HG03095 (cell line): ENCODE data around the gene WDR76.

Source experiments
- ATAC-seq: cut with Tn5 transposase; IDR thresholded peaks from one replicate; pipeline ENCODE4 v1.9.1; 2021; ENCODE audit warnings: moderate library complexity; ENCODE audit not compliant: unreplicated experiment

Gene WDR76

DNA sequence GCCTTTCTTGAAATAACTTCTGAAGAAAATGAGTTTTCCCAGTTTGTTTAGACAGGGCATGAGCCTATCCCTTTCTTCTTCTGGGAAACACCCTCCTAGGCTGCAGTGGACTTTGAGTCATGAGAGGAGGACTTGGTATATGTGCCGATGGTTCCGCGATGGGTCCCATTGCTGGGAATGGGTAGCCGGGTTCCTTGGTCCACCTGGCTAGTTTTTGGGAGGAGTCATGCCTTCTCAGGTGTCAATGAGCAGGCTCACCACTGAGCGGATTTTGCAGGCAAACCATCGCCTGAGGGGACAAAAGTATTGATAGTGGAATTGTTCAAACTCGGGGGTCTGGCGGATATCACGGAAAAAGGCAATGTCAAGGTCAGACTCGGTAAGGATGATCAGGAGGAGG, 46.8 kb downstream of the WDR76 start:
- no peak for ATAC-seq

GRCh38 chr15:43876872-43877271, 50.1 kb downstream of the WDR76 start:
- no peak for ATAC-seq

DNA sequence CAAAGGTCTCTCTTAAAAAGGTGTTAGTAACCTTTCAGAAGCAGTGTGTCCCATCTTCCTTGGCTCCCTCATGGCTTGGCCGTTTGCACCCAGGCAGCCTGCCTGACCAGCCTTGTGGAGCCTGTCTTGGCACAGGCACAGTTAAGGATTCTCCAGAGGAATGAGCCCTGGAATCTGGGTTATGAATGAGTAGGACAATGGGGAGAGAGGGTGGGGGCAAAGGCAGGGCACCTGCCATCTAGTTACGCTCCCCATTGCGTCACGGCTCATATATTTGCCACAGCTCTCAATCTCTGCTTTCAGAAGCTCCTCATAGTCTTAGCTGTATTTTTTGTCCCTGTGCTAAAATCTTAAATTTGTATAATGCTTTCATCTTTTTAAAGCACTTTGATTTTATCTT, 50.6 kb downstream of the WDR76 start:
- ATAC-seq, result no peak

DNA sequence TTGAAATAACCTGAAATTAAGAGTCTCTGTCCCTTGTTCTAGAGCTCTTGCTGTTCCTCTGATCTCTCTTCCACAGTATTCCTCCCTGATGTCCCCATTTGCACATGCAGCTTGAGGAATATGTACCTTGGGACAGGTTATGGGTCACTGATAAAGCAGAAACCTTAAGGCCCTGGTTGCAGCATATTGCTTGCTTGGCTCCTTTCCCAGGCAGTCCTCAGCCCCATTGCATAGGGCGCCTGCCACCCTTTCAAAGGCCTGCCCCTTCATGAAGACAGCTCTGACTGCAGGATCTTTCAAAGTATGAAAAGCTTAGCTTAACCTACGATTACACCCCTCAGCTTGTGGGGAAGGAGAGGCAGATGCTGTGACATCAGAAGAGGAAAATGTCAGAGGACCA, 51.6 kb downstream of the WDR76 start:
- no peak for ATAC-seq

DNA sequence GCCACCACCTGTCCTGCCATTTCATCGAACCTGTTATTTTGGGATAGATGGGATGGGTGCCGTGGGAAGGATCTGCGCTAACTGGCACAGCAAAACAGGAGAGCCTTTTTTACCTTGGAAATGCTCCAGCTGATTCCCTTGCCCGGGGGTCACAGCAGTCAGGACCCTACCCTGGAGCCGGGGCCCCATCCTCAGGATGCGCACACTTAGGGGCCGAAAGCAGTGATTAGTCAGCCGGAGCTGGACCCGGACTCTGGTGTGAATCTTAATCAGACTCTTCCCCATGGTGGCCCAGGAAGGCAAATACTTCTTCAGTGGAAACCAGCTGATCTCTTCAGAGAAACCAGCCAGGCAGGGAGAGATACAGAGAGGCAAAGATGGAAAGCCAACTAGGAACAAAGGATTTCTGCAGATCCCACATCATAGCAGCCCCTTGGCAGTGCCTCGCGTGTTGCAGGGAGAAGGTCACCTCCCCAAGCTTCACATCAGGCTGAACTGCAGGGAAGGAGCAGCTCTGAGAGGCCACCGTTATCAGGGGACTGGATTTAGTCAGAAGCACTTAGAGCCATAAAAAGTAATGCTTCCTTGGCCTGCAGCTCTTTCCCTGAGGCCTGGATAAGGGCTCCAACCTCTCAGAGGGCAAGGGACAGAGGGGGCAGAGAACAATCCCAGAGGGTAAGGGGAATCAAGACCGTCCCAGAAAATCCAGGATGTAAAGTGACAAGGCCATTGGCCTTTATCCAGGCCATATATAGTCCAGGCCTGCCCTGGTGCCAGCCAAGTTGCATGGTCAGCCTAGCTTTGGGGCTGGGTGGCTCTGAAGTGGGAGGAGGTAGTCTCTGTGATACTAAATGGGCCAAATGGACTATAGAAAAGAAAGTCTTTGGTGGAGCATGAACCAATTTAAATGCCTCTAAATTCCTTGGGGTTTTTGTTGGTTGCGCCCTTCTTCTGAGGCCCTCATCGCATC, 52.9 kb downstream of the WDR76 start:
- ATAC-seq, result no peak

DNA sequence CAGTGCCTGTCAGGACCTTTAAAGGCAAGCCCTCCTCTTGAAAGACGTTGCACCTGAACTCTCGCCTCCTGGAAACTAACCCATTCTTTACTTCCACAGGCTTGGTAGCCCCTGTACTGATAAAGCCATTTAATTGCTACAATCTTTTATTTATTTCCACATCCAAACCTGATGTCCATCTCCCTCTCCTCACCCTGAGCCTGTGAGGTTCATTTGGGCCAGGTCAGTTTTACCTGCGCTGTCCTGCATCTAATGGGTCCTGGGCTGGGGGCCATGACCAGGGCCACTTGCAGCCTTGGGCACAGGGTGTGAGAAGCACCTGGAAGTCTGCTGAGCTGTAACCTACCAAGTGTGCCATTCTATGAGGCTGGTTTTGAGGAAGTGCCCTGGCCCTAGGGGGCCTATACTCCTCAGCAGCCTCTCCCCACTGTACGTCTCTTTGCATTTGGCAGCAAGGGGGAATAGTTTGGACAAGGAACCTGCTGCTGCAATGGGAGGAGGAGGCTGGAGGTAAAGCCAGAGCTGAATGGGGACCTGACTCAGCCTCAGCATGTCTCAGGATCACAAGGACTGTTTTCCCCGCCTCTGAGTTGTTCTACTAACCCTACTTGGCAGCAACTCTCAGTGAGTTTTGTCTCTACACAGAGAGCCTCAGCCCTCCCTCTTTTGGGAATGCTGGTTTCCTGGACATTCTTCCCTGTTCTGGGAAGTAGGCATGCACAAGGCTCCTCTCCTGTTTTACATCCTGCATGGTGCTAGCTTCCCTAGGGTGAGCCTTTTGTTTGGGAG, 53.8 kb downstream of the WDR76 start:
- no peak for ATAC-seq

GRCh38 chr15:43881245-43881644, 54.4 kb downstream of the WDR76 start:
- ATAC-seq, result no peak

DNA sequence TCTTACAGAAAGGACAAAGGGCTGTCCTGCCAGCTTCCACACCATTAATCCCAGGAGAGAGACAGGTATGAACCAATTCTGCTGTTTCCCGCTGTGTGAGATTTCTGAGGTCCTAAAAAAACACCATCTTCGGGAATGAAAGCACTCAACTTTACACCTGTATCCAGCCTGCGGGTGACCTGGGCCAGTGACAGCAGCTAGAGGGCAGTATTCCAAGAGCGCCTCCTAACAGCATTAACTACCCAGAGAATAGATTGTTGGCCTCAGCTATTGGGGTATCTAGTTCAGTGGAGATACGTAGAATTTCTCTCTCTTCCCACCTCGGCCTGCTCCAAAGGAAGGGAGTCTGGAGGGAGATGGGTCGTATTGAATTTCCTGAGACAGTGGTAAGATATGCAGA, 55.1 kb downstream of the WDR76 start:
- no peak for ATAC-seq

DNA sequence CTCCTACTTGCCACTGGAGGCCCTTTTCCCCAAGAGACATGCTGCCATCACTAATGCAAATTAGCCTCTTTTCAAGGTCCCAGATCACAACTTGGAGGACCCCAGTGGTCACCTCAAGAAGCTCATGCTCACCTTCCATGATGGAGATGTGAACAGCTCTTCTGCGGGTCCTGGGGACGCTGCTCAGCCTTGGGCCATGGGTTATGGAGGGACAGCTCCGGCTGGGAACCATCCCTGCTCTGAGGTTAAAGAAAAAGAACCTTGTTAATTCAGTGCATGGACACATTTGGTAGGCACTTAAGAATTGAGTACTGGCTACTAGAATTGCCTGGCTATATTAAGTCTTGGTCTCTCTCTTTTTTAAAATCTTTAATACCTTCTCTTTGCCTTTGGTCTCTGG, 56.8 kb downstream of the WDR76 start:
- no peak for ATAC-seq

- no peak for ATAC-seq
These were observed 59.8 kb downstream of the WDR76 start for GRCh38 chr15:43886558-43886957.

DNA sequence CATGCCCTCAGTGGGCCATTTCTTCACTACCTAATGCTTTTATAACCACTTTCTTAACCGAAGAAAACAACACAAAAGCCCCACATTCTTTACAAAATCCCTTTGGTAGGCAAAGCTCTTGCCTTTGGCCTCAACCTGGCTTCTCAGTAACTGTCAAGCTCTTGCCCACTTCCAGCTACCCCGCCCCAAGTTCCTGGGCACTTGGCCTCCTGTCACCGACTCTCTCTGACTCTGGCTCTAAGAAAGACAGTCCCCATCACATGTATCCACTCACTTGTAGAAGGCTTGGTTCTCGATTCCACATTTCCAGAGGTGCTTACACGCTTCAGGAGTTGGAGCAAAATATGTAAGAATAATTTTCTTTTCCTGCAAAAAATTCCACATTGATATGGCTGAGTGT, 61.1 kb downstream of the WDR76 start:
- ATAC-seq, result no peak

DNA sequence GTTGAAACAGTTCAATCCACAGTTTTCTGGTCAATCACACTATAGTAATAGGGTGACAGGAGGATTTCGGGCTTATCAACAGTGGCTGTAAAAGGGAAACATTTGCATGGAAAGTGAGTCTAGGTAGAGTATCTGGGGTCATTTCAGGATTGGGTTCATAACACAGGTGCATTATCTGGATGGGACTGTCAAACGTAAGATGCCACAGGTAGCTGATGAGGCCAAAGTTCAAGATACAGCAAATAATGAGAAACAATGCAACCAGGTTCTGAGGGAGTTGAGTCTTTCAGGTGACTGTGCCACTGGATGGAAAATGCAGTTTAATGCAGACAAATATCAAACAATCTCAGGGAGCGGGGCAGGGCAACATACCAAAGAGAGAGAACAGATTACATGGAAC, 62.2 kb downstream of the WDR76 start:
- ATAC-seq, result no peak

GRCh38 chr15:43893956-43894355, 67.2 kb downstream of the WDR76 start:
- ATAC-seq, result no peak

DNA sequence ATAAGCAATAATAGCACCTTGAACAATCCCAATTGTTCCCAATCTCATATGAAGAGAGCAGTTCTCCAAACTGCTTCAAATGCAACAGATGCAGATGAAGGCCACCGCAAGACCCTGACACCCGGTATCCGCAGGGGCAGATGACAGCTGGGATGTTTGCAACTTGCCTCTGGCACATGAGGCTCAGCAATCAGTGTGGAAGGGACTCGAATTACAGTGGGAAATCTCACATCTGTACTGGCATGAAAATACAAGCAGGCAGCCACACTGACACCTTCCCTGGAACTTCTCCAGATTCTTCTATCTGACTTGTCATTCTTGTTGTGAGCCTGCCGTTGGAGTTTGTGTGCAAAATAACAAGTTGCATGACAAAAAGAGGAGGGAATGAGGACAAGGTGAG, 68.8 kb downstream of the WDR76 start:
- ATAC-seq, result no peak

- no peak for ATAC-seq
These were observed 69.7 kb downstream of the WDR76 start for GRCh38 chr15:43896543-43896942.

DNA sequence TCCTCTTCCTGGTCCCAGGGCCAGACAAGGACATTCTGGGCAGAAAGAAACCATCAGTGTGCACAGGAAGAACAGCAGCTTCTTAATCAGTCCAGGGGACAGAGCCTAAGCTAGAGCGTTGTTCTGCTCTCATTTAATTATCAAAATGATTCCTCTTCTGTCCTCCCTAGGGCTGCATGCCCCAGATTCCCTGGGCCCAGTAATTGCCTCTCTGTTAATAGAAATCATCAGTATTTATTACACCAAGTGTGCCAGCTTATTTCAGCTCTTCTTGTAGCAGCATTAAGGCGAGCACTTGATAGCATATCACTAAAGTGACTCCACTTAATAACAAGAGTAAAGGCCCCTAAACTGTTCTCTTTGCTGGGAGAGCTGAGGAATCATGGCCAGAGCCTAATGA, 72.1 kb downstream of the WDR76 start:
- ATAC-seq, result no peak

GRCh38 chr15:43899928-43900327, 73.1 kb downstream of the WDR76 start:
- no peak for ATAC-seq

DNA sequence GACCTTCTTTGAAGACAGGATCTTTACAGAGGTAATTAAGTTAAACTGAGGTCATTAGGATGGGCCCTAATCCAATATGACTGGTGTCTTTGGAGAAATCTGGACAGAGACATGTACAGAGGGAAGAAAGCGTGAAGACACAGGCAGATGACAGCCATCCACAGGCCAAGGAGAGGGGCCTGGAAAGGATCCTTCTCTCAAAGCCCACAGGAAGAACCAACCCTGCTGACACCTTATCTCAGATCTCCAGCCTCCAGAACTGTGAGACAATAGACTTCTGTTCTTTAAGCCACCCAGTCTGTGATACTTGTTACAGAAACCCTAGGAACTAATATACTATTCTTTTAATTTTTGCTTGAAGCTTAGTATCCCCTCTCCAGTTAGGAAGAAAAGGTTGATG, 74.2 kb downstream of the WDR76 start:
- no peak for ATAC-seq

- no peak for ATAC-seq
These were observed 74.7 kb downstream of the WDR76 start for GRCh38 chr15:43901495-43901894.

DNA sequence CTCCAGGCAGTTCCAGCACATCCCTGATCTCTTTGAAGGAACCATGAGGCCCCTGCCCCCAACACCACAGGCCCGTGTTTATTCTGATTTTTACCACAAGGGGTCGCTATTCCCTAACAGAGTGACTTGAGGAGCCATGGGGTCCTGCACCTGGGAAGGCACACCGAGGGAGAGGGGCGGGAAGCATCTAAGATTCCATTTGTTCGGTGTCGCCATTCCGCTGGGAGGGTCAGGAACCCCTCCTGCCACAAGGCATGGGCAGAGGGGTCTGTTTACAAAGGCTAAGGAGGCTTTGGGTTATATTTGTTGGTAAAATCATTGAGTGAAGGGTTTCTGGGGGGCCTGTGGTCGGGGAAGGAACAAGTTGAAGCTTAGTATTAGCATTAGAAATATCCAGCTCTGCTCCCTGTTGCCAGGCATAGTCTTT, 77.1 kb downstream of the WDR76 start:
- ATAC-seq, result no peak

- no peak for ATAC-seq
These were observed 79.0 kb downstream of the WDR76 start for GRCh38 chr15:43905755-43906154.

DNA sequence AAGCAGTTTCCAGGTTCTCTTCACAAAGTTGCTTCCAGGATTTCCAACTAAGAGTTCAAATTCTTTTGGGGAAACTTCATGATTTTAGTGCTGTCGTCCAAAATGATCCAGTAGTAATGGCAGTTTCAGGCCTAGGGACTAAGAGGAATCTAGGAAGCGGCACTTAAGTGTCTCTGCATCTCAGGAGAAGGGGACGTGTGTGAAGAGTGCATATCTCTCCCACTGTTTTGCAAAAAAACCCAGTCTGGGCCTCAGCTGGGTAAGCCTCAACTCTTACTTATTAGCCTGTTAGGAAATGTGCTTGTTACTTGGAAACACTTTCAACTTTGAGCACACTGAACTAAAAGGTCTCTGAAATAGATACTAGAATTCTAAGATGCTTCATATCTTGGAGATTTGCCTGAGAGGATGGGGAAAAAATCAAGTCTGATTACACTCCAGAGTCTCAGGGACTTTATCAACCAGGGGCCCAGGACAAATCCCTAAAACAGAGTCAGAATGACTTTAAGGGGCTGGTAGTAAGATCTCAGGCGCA, 81.8 kb downstream of the WDR76 start:
- ATAC-seq, result no peak
